ENCODE data around the gene PLEKHG4.

PLEKHG4 gene

GRCh38 chr16:67310561-67310960 lies 31.2 kb downstream of the PLEKHG4 start:
- TF ChIP-seq, protein P1, sequence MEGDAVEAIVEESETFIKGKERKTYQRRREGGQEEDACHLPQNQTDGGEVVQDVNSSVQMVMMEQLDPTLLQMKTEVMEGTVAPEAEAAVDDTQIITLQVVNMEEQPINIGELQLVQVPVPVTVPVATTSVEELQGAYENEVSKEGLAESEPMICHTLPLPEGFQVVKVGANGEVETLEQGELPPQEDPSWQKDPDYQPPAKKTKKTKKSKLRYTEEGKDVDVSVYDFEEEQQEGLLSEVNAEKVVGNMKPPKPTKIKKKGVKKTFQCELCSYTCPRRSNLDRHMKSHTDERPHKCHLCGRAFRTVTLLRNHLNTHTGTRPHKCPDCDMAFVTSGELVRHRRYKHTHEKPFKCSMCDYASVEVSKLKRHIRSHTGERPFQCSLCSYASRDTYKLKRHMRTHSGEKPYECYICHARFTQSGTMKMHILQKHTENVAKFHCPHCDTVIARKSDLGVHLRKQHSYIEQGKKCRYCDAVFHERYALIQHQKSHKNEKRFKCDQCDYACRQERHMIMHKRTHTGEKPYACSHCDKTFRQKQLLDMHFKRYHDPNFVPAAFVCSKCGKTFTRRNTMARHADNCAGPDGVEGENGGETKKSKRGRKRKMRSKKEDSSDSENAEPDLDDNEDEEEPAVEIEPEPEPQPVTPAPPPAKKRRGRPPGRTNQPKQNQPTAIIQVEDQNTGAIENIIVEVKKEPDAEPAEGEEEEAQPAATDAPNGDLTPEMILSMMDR (conservative IDR thresholded peaks at IDR 0.05; ENCODE audit: low read depth) = no peak
- ChIA-PET CTCF (no interaction called here), POLR2A (ENCODE audit: low non-redundant PET) (no interaction called here)
- H3K27ac ChIP-seq = no peak overlapping the region
- no peak for DNase-seq (ENCODE audit: low spot score)

DNA sequence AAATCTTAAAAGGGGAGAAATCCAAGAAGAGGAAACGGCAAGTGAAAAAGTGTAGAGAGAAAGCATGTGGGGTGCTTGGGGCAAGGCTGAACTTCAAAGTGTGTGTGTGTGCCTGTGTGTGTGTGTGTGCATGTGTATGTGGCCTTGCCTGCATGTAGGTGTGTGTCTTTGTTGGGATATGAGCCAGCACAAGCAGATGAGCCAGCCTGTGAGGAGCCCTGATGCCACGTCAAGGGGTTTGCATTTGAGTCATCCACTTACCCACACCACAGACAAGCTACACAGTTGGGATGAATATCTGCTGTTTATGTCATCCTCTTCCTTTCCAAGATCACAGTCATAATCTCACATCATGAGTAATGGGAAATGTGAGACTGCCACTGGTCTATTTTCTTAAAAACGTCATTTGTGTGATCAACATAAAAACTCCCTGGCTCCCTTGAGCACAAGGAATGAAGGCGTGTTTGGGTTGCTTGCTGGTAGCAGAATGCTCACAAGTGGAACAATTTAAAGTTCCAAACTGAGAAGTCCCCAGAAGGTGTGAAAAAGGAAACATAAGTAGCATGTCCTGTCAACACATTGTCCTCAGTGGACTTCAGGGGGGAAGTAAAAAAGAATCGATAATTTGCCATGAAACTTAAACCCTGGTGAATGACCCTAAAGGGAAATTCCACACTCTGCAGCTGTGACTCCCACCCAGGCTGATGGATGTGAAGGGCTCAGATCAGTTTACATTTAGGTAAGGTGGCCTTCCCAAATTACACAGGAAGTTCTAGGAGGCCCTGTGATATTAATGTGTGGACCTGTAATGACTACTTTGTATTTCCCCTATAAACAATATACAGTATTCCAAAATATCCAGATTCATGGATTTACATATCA lies 32.5 kb downstream of the PLEKHG4 start:
- ChIA-PET CTCF (interaction anchor here (0.6 kb wide), 1 partner anchor 202 kb away, joined by 3 read pairs; no protein-coding TSS in a partner anchor), POLR2A (ENCODE audit: low non-redundant PET) (no interaction called here)
- TF ChIP-seq, protein P1 (conservative IDR thresholded peaks at IDR 0.05; ENCODE audit: low read depth) = no peak
- DNase-seq (ENCODE audit: low spot score) = peak; percentile 96
- H3K27ac ChIP-seq = peak overlapping the region; percentile 60

- CTCF ChIA-PET = no interaction called here
- no peak overlapping the region for H3K27ac ChIP-seq
These were observed 33.4 kb downstream of the PLEKHG4 start for GRCh38 chr16:67312719-67313118.

DNA sequence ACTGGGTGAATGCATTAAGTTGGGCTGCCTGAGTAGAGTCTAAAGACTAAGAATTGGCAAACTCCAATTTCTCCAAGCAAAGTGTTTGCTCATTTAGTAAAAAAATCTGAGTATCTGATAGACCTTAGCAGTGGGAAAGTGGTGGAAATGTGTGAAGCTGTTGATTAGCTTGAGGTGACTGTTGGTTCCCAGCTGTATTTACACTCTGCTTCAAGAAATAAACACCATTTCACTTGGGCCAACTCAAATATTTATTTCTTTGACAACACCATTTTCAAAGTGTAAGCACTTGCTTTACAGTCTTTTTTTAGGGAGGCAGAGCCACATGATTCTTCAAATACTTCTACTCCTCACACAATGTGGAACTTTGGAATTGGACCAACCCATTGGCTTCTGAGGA lies 38.5 kb downstream of the PLEKHG4 start:
- H3K27ac ChIP-seq = no peak overlapping the region
- no peak for DNase-seq (ENCODE audit: low spot score)
- ChIA-PET CTCF (interaction anchor here (0.8 kb wide), 1 partner anchor 244 kb away, joined by 3 read pairs; the partner anchor contains the start of gene CTCF), POLR2A (ENCODE audit: low non-redundant PET) (no interaction called here)
- TF ChIP-seq, protein P1 (conservative IDR thresholded peaks at IDR 0.05; ENCODE audit: low read depth) = no peak

More at GRCh38 chr16:67312719-67313118, 33.4 kb downstream of the PLEKHG4 start:
- no peak for DNase-seq (ENCODE audit: low spot score)
- TF ChIP-seq, protein P1 (conservative IDR thresholded peaks at IDR 0.05; ENCODE audit: low read depth) = no peak
- POLR2A ChIA-PET (ENCODE audit: low non-redundant PET) = no interaction called here

DNA sequence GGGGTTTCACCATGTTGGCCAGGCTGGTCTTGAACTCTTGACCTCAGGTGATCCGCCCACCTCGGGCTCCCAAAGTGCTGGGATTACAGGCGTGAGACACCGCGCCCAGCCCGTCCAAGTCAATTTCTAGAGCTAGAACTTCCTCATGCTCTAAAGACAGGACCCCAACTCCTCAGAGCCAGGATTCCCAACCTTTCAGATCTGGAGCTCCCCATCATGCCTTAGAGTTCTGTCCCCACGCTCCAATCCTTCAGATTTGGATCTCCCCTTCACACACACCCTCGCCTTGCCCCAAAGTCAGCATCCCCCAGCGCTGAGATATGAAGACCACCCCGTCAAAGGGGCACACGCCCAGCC lies 46.8 kb downstream of the PLEKHG4 start:
- CTCF ChIA-PET = interaction anchor here (0.5 to 0.6 kb wide), 4 partner anchors 19 to 83 kb away, joined by 3 to 5 read pairs (median 4); no protein-coding TSS in a partner anchor
- no peak for DNase-seq (ENCODE audit: low spot score)
- no peak overlapping the region for H3K27ac ChIP-seq
- TF ChIP-seq, protein P1 (conservative IDR thresholded peaks at IDR 0.05; ENCODE audit: low read depth) = no peak
- POLR2A ChIA-PET (ENCODE audit: low non-redundant PET) = no interaction called here

- DNase-seq (ENCODE audit: low spot score) = no peak
- CTCF ChIA-PET = interaction anchor here (0.5 to 0.7 kb wide), 3 partner anchors 19 to 1865 kb away, joined by 3 to 5 read pairs (median 4); no protein-coding TSS in a partner anchor
- H3K27ac ChIP-seq = no peak within 1 kb of the TSS
These were observed 47.4 kb downstream of the PLEKHG4 start, which contains the start of the genes KCTD19 and LRRC36 for GRCh38 chr16:67326472-67327309. KCTD19 (minus strand) TSS chr16:67326741; CDS start chr16:67326707, 34 bp downstream. LRRC36 (plus strand) TSS chr16:67326815; CDS start chr16:67326863, 48 bp downstream.

More at GRCh38 chr16:67326472-67327309, 47.4 kb downstream of the PLEKHG4 start, which contains the start of the genes KCTD19 and LRRC36:
- POLR2A ChIA-PET (ENCODE audit: low non-redundant PET) = no interaction called here
- TF ChIP-seq, protein P1 (conservative IDR thresholded peaks at IDR 0.05; ENCODE audit: low read depth) = peak; percentile 38; the same call in 1 of the 2 replicates

Data from RWPE1 (cell line).